ENCODE results near the gene LOXL1. TPM values are rescaled to one million over a fixed set of nuclear protein-coding genes. Genes with fewer than 3 reads are reported as not detected.

The LOXL1 gene
- total and polyA plus RNA-seq, 9 of the 15 experiments (the other 6 are each of a cell fraction or from before 2014, with no cell fraction given) = 0.14 TPM; not detected in 8

- TF ChIP-seq ZNF263 (CRISPR knock-in tag; IDR thresholded peaks at IDR 0.05; ENCODE audit: borderline replicate concordance) (no peak), IRF2 (CRISPR knock-in tag; IDR thresholded peaks at IDR 0.05) (no peak), CTCFL (IDR thresholded peaks at IDR 0.05; ENCODE audit: borderline replicate concordance, insufficient read depth, low read depth, low read length, poor library complexity, severe bottlenecking) (no peak), PHB2 (IDR thresholded peaks at IDR 0.05; ENCODE audit: low read depth) (no peak), MAZ (CRISPR knock-in tag; conservative IDR thresholded peaks at IDR 0.05 in 1 of 2, IDR thresholded peaks at IDR 0.05 in 1 of 2) (peak; percentile 48 to 50; a peak in 3 of 4 replicates), TAF9B (IDR thresholded peaks at IDR 0.05; ENCODE audit: partially characterized antibody) (no peak), VEZF1 (CRISPR knock-in tag; IDR thresholded peaks at IDR 0.05) (peak; percentile 68), RB1 (IDR thresholded peaks at IDR 0.05; ENCODE audit: low read depth) (no peak), ZBTB26 (CRISPR knock-in tag; IDR thresholded peaks at IDR 0.05) (no peak), LEF1 (IDR thresholded peaks at IDR 0.05) (no peak), TARDBP (IDR thresholded peaks at IDR 0.05) (no peak), KHSRP (IDR thresholded peaks at IDR 0.05) (no peak), BRD4 (IDR thresholded peaks at IDR 0.05) (no peak), JUNB (CRISPR knock-in tag; conservative IDR thresholded peaks at IDR 0.05) (no peak), MCM3 (IDR thresholded peaks at IDR 0.05) (no peak), EGR1 (conservative IDR thresholded peaks at IDR 0.05) (peak; percentile 69), SUPT5H (IDR thresholded peaks at IDR 0.05) (peak; percentile 46; the same call in 1 of the 2 replicates), EHMT2 (IDR thresholded peaks at IDR 0.05) (no peak), HES1 (IDR thresholded peaks at IDR 0.05; ENCODE audit: low read depth) (no peak), ZNF830 (CRISPR knock-in tag; IDR thresholded peaks at IDR 0.05) (no peak), ATF2 (CRISPR knock-in tag; IDR thresholded peaks at IDR 0.05) (no peak)
- TF ChIP-seq, protein P1, sequence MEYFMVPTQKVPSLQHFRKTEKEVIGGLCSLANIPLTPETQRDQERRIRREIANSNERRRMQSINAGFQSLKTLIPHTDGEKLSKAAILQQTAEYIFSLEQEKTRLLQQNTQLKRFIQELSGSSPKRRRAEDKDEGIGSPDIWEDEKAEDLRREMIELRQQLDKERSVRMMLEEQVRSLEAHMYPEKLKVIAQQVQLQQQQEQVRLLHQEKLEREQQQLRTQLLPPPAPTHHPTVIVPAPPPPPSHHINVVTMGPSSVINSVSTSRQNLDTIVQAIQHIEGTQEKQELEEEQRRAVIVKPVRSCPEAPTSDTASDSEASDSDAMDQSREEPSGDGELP (CRISPR knock-in tag; IDR thresholded peaks at IDR 0.05; ENCODE audit: borderline replicate concordance) = no peak
Measured at GRCh38 chr15:73994413-73994883, 68.2 kb downstream of the LOXL1 start, which contains the start of gene PML (continued).

Measured in K562 (cell line).